HG03354 (cell line): ENCODE results near the gene CKAP5.
"Not testable (repeated sequence)": the region's sequence is repeated elsewhere in the genome, so short reads cannot be mapped to it uniquely, and the experiment has no call there.

Source experiments
- ATAC-seq: cut with Tn5 transposase; IDR thresholded peaks from one replicate; pipeline ENCODE4 v1.9.1; 2021; ENCODE audit warnings: mild to moderate bottlenecking; ENCODE audit not compliant: unreplicated experiment, poor library complexity, severe bottlenecking

Gene CKAP5

GRCh38 chr11:46709351-46709750, 136.7 kb downstream of the CKAP5 start:
- ATAC-seq, result not testable (repeated sequence)

DNA sequence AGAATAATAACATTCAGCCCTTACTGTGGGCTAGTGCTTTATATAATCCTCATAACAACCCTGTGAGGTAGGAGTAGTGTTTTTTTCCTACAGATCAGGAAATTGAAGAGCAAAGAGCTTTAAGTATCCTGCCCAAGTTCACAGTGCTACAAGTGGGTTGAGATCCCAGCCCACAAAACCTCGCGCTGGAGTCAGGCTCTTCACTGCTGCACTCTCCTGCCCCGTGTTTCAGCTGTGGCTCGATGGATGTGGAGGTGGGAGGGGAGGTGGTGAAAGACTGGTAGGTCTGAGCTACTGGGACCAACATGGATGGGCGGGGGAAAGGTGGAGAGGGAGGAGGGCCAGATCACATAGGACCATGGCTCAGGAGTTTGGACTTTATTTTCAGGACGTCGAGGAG, 139.2 kb downstream of the CKAP5 start:
- no peak for ATAC-seq

GRCh38 chr11:46705070-46705688, 140.9 kb downstream of the CKAP5 start:
- ATAC-seq, result no peak

- peak; percentile 0 for ATAC-seq
Observed at GRCh38 chr11:46701078-46701654, 144.9 kb downstream of the CKAP5 start.

- peak; percentile 95 for ATAC-seq
Observed at GRCh38 chr11:46700241-46701077, 145.6 kb downstream of the CKAP5 start, which contains the start of the genes ARHGAP1 and ZNF408. ARHGAP1 (minus strand) TSS chr11:46700619; CDS start chr11:46696107, 4,512 bp downstream. ZNF408 (plus strand) TSS chr11:46701031; CDS start chr11:46701048, 17 bp downstream.

DNA sequence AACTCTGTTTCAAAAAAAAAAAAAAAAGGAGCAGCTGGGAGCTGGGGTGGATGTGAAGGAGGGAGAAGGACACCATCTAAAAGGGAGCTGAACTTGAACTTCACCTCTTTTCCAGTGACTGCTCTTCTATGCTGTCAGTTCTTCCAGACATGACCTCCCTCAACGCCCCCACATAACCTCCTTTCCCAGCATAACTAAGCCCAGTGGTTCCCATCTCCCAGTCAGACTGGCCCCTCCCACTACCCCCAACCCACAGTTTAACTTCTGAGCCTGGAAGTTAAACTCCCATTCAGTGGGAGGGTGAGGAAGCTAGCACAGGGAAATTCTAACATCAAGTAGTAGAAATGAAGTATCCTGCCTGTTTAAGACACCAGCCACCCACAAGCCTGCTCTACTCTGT, 147.5 kb downstream of the CKAP5 start:
- ATAC-seq, result no peak

- ATAC-seq, result no peak
Observed at GRCh38 chr11:46697723-46698122, 148.4 kb downstream of the CKAP5 start.

GRCh38 chr11:46697303-46697702, 148.8 kb downstream of the CKAP5 start:
- ATAC-seq, result no peak

- no peak for ATAC-seq
Observed at GRCh38 chr11:46696212-46696558, 149.9 kb downstream of the CKAP5 start.

DNA sequence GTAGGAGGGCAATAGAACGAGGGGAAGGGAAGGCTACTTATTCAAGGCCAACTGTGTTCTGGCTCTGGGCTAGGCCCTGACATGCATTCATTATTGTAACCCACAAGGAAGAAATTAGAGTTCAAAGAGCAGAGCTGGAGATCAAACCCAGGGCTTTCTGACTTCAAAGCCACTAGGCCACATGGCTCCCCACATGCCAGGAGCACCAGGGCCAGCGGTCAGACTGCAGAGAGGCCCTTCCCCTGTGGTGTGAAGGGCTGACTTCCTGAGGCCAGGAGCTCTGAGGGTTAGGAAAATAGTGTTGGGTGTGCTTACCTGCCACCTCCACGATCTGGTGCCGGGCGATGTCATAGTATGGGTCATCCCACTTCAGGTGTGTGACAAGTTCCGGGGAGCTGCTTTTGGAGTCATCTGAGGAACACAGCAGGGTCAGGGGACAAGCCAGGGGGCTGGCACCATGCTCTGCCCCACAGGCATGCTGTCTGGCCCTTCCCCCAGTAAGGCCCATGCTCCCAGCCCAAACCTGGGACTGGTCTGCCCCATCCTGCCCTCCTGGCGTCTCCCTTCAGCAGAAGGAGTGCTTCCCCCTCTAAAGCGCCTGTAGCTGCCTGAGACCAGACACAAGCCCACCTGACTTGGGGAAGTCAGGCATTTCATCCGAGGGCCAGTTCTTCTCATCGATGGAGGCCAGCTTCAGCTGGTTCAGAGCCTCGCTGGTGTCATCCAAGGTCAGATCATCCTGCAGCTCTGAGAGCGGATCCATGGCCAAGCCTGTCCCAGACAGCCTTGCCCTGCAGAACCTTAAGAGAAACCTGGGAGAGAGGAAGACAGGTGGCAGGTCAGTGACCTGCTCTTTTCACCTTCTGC, 150.5 kb downstream of the CKAP5 start:
- ATAC-seq, result no peak

DNA sequence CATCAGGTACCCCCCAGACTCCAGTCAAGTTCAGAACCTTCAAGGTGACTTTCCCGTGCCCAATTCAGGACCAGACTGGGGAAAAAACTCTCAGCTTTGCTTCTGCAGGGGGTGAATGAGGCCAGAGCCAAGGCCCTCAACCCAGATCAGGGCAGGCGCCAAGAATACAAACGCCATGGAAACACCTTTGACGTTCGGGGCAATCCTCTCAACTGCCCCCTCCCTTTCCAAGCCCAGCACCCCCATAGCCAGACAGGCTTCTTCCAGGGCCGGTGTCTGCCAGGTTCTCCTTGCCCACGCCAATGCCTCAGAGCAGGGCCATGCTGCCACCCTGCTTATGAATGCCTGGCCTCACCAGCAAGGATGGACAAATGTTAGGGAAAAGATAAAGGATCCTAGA, 151.5 kb downstream of the CKAP5 start:
- ATAC-seq, result no peak

DNA sequence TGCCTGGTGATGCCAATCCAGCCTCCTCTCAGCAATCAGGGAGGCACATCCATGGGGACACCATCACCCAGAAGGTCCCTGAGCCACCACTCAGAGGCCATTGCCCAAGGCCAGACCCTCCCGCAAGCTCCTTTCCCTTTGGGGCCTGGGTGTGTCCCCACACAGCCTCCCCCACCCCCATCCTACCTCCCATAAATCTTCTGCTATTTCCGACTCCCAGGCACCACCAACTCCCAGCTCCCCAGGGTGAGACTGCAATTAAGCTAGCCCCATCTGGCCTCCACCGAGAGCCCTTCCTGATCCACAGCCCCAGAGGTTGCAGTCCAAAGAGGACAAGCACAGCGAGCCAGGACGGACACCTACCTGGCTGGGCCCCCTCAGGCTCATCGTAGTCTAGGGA, 152.0 kb downstream of the CKAP5 start:
- no peak for ATAC-seq

GRCh38 chr11:46693597-46694012, 152.5 kb downstream of the CKAP5 start:
- no peak for ATAC-seq
